ENCODE results near the gene TNS3.

DNA sequence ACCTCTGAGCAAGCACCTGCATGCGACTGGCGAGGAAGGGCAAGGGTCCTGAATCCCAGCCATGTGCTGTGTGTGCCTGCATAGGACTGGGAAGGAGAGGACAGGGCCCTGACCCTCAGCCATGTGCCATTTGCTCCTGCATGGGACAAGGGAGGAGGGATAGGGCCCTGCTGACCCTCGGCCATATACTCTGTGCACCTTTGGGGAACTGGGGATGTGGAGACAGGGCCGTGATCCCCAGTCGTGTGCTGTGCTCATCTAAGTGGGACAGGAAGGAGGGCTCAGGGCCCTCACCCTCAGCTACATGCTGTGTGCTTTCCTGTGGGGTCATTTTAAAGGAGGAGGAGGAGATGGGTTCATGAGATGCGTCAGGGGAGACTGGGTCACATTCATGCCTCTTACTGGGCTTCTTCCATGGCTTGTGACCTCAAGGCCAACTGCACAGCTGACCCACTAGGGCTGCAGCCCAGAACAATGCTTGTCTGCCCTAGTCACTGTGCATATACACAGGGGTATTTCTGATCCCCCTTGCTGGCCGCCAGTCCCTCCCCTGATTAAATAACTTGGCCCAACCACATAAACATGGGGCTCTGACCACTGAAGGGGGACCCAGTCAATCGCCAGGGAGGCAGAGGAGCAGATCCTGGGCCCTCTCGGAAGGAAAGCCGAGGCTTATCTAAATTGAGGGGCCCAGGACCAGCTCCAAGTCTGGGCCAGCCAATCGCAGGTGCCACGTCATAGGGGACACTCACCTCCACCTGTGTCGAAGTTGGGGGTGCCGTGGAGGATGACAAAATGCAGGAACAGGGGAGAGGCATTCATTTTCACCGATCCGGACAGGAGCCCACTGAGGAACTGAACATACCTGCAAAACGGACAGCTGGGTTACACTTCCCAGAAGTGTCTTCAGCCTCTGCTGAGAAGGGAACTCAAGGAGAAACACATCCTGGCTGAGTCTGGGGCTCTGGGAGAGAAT lies 167.3 kb downstream of the TNS3 start:
- TF ChIP-seq, protein P1, sequence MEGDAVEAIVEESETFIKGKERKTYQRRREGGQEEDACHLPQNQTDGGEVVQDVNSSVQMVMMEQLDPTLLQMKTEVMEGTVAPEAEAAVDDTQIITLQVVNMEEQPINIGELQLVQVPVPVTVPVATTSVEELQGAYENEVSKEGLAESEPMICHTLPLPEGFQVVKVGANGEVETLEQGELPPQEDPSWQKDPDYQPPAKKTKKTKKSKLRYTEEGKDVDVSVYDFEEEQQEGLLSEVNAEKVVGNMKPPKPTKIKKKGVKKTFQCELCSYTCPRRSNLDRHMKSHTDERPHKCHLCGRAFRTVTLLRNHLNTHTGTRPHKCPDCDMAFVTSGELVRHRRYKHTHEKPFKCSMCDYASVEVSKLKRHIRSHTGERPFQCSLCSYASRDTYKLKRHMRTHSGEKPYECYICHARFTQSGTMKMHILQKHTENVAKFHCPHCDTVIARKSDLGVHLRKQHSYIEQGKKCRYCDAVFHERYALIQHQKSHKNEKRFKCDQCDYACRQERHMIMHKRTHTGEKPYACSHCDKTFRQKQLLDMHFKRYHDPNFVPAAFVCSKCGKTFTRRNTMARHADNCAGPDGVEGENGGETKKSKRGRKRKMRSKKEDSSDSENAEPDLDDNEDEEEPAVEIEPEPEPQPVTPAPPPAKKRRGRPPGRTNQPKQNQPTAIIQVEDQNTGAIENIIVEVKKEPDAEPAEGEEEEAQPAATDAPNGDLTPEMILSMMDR (IDR thresholded peaks at IDR 0.05) = no peak
- no peak for TF ChIP-seq POLR2A (IDR thresholded peaks at IDR 0.05; ENCODE audit: low read depth)
- TF ChIP-seq EP300 (IDR thresholded peaks at IDR 0.05) = no peak
- TF ChIP-seq POLR2AphosphoS5 (IDR thresholded peaks at IDR 0.05) = no peak
